Measurements from ENCODE around the gene RABL2B. TPM values are rescaled to one million over a fixed set of nuclear protein-coding genes. Genes with fewer than 3 reads are reported as not detected.

The RABL2B gene
- total and polyA plus RNA-seq, 2 experiments from 2014 or later = 18.4 to 23.6 TPM

DNA sequence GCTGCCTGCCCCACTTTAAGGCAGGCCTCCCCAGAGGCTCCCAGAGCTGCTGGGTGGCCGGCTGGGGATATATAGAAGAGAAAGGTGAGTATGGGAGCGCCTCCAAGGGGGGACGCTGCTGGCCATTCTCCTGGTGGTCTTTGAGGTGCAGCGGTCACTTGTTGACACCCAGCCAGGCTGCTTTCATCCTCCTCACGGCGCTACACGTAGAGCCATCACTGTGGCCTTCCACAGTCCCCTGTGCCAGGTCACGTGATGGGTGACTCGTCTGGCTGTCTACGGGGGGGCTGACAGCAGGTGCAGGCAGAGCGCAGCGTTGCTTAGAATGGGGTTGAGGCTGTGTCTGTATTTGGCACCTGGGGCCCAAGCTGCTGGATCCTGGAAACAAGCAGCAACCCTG is 43.5 kb downstream of the RABL2B start:
- Histone ChIP-seq H3K9ac (no peak overlapping the region), H3K27me3 (replicated peaks; ENCODE audit: insufficient read depth) (no peaks in the 10 kb centered on the region; the same call in 1 of the 2 replicates), H3K27ac (no peak overlapping the region), H3K4me3 (no peak overlapping the region), H3K9me2 (ENCODE audit: insufficient read depth) (no peaks in the 10 kb centered on the region), H2AFZ (no peak overlapping the region), H3K79me2 (ENCODE audit: insufficient read depth) (no peaks in the 10 kb centered on the region), H3K4me1 (ENCODE audit: insufficient read depth) (no peaks in the 10 kb centered on the region), H4K20me1 (ENCODE audit: insufficient read depth) (no peaks in the 10 kb centered on the region), H3F3A (ENCODE audit: insufficient read depth) (no peaks in the 10 kb centered on the region), H3K36me3 (ENCODE audit: low read depth) (no peaks in the 10 kb centered on the region), H3K4me2 (ENCODE audit: unreplicated experiment) (no peak overlapping the region), H3K9me3 (ENCODE audit: low read depth) (no peaks in the 10 kb centered on the region)
- TF ChIP-seq EZH2 (IDR thresholded peaks at IDR 0.05; ENCODE audit: insufficient read depth, poor library complexity, severe bottlenecking) (no peak), EZH2phosphoT487 (IDR thresholded peaks at IDR 0.05; ENCODE audit: insufficient read depth, low read depth) (no peak)
- DNase-seq = no peak
- 67 to 74% methylated on average over 9 to 12 of the region's 12 CpGs for WGBS, 2 experiments (ENCODE audit: low coverage in 1 of 2, low lambda C conversion rate in 2 of 2, missing lambda C conversion rate in 2 of 2)
- in situ Hi-C loops (cut with MboI) = no loop called here

DNA sequence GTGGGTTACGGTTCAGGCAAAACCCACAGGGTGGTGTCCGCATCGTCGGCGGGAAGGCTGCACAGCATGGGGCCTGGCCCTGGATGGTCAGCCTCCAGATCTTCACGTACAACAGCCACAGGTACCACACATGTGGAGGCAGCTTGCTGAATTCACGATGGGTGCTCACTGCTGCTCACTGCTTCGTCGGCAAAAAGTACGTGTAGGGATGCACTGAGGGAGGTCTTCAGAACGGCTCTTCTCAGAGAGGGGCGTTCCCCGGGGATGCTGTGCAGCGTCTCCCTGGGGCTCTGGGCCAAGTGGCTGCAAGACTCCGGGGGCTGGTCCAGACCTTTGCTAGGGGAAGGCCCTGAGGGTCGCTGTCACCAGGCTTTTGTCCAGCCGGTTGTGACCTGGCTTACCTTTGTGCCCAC is 44.2 kb downstream of the RABL2B start:
- H3K4me3 ChIP-seq = no peak overlapping the region
- H3F3A ChIP-seq (ENCODE audit: insufficient read depth) = no peaks in the 10 kb centered on the region
- in situ Hi-C loops (cut with MboI) = no loop called here
- no peak overlapping the region for H2AFZ ChIP-seq
- H3K9me3 ChIP-seq (ENCODE audit: low read depth) = no peaks in the 10 kb centered on the region
- TF ChIP-seq EZH2 (IDR thresholded peaks at IDR 0.05; ENCODE audit: insufficient read depth, poor library complexity, severe bottlenecking) (no peak), EZH2phosphoT487 (IDR thresholded peaks at IDR 0.05; ENCODE audit: insufficient read depth, low read depth) (no peak)
- no peaks in the 10 kb centered on the region for H3K36me3 ChIP-seq (ENCODE audit: low read depth)
- DNase-seq = no peak
- H3K9ac ChIP-seq = no peak overlapping the region
- no peaks in the 10 kb centered on the region for H3K79me2 ChIP-seq (ENCODE audit: insufficient read depth)
- WGBS, 2 experiments (ENCODE audit: low coverage in 1 of 2, low lambda C conversion rate in 2 of 2, missing lambda C conversion rate in 2 of 2) = 37 to 38% methylated on average over 17 of the region's 17 CpGs
- H4K20me1 ChIP-seq (ENCODE audit: insufficient read depth) = no peaks in the 10 kb centered on the region
- no peak overlapping the region for H3K27ac ChIP-seq
- no peaks in the 10 kb centered on the region; the same call in 1 of the 2 replicates for H3K27me3 ChIP-seq (replicated peaks; ENCODE audit: insufficient read depth)
- H3K4me2 ChIP-seq (ENCODE audit: unreplicated experiment) = no peak overlapping the region
- H3K9me2 ChIP-seq (ENCODE audit: insufficient read depth) = no peaks in the 10 kb centered on the region
- no peaks in the 10 kb centered on the region for H3K4me1 ChIP-seq (ENCODE audit: insufficient read depth)

DNA sequence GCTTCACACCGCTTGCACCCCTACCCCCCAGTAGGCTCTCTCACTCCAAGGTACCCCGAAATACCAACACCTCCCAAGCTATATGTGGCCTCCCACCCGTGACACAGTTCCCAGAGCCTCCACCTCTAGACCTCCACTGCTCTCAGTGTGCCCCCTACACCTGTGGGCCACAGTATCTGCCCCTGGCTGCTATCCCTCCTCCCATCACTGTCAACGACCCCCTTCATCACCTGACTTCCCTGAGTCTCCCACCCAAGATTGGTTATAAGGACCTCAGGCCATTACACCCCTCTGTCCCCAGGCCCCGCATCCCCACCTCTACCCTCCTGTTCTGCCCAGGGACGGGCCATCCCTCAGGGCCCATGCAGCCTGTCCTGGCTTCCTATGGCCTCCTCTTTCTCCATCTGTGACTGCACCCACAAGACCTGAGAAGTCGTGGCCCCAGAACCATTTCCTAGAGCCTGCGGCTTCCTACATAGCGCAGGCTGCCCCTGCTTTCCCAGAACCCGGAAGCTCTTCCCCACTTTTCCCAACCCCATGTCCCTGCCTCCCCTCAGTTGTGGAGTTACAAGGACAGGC is 44.7 kb downstream of the RABL2B start:
- Histone ChIP-seq H4K20me1 (ENCODE audit: insufficient read depth) (no peaks in the 10 kb centered on the region), H2AFZ (no peak overlapping the region), H3K4me3 (no peak overlapping the region), H3K4me1 (ENCODE audit: insufficient read depth) (no peaks in the 10 kb centered on the region), H3K27ac (no peak overlapping the region), H3K79me2 (ENCODE audit: insufficient read depth) (no peaks in the 10 kb centered on the region), H3K36me3 (ENCODE audit: low read depth) (no peaks in the 10 kb centered on the region), H3K27me3 (replicated peaks; ENCODE audit: insufficient read depth) (no peaks in the 10 kb centered on the region; the same call in 1 of the 2 replicates), H3K9me2 (ENCODE audit: insufficient read depth) (no peaks in the 10 kb centered on the region), H3K9ac (no peak overlapping the region), H3K4me2 (ENCODE audit: unreplicated experiment) (no peak overlapping the region), H3K9me3 (ENCODE audit: low read depth) (no peaks in the 10 kb centered on the region), H3F3A (ENCODE audit: insufficient read depth) (no peaks in the 10 kb centered on the region)
- 62 to 66% methylated on average over 10 of the region's 10 CpGs for WGBS, 2 experiments (ENCODE audit: low coverage in 1 of 2, low lambda C conversion rate in 2 of 2, missing lambda C conversion rate in 2 of 2)
- DNase-seq = no peak
- in situ Hi-C loops (cut with MboI) = no loop called here
- TF ChIP-seq EZH2phosphoT487 (IDR thresholded peaks at IDR 0.05; ENCODE audit: insufficient read depth, low read depth) (no peak), EZH2 (IDR thresholded peaks at IDR 0.05; ENCODE audit: insufficient read depth, poor library complexity, severe bottlenecking) (no peak)

DNA sequence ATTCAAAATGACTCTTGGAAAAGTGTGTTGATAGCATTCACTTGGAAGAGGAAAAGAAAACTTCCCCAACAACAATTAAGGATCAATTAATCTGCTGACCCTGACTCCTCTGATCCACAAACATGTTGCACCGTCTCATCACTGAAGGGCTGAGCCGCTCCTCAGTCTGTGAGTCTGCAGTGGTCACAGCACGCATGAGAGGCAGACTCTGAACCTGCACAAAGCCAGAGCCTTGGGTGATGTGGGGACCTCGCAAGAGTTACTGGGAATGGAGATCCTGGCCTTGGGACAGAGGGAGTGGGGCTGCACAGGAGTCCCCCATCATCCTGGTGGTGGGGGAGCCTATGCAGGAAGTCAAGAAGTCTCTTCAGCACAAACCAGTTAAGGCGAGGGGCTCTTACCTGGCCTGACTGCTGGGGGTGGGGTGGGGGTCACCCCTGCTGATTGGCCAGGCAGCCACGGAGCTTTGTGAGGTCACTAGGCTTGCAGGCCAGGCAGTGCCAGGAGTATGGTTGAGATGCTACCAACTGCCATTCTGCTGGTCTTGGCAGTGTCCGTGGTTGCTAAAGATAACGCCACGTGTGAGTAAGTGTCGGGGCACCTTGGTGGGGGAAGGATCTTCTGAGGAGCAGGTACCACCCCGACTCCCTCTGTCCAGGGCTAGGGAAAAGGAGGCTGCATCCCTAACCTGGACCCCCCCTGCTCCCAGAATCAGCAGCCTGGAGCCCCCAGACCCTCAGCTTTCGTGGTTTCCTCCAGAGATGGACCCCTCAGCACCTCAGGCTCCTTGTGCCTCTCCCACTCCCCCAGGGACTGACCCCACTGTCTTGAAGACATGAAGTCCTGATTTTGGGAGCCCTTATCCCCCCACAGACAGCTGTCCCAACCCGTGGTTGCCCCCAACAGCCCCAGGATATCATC is 45.4 kb downstream of the RABL2B start, which contains the start of gene ACR:
Gene ACR, plus strand, starts transcription at position 477 of the 921 bp plus-strand sequence. Its CDS starts 32 bp downstream, at position 509.
- Histone ChIP-seq H3K27ac (no peak within 1 kb of the TSS), H3K9me3 (ENCODE audit: low read depth) (no peaks in the 10 kb centered on the region), H3K79me2 (ENCODE audit: insufficient read depth) (no peaks in the 10 kb centered on the region), H3K27me3 (replicated peaks; ENCODE audit: insufficient read depth) (no peaks in the 10 kb centered on the region; the same call in 1 of the 2 replicates), H3K4me3 (no peak within 1 kb of the TSS), H3K36me3 (ENCODE audit: low read depth) (no peaks in the 10 kb centered on the region), H3K4me1 (ENCODE audit: insufficient read depth) (no peaks in the 10 kb centered on the region), H2AFZ (no peak within 1 kb of the TSS), H4K20me1 (ENCODE audit: insufficient read depth) (no peaks in the 10 kb centered on the region), H3F3A (ENCODE audit: insufficient read depth) (no peaks in the 10 kb centered on the region), H3K9ac (no peak within 1 kb of the TSS), H3K9me2 (ENCODE audit: insufficient read depth) (no peaks in the 10 kb centered on the region), H3K4me2 (ENCODE audit: unreplicated experiment) (no peak within 1 kb of the TSS)
- WGBS, 2 experiments (ENCODE audit: low coverage in 1 of 2, low lambda C conversion rate in 2 of 2, missing lambda C conversion rate in 2 of 2) = 67 to 68% methylated on average over 13 of the region's 13 CpGs
- DNase-seq = no peak
- in situ Hi-C loops (cut with MboI) = no loop called here
- TF ChIP-seq EZH2phosphoT487 (IDR thresholded peaks at IDR 0.05; ENCODE audit: insufficient read depth, low read depth) (no peak), EZH2 (IDR thresholded peaks at IDR 0.05; ENCODE audit: insufficient read depth, poor library complexity, severe bottlenecking) (no peak)
